IMR-90 (cell line): ENCODE measurements around the gene REN. TPM values are rescaled to one million over a fixed set of nuclear protein-coding genes. Genes with fewer than 3 reads are reported as not detected.

Experiments
- ATAC-seq: fragments of 200-7000 bp; cut with Tn5 transposase; 2 replicates; pipeline ENCODE4 v1.9.1; 2020; ENCODE audit warnings: low read depth, mild to moderate bottlenecking, moderate library complexity
- BruUV-seq: library from RNA; stranded (reverse); fragments of 400-500 nt; replicated peaks from 2 replicates; lab custom pipeline; 2021; lab: Mats Ljungman, UMichigan
- CTCF ChIA-PET: fragments of 300-600 bp; formaldehyde crosslinking; extraction: SDS; loops from one replicate; lab custom pipeline; 2021; ENCODE audit warnings: antibody characterized with exemption; lab: Yijun Ruan, JAX
- POLR2A ChIA-PET: fragments of 300-600 bp; sonication (Branson Sonifier 250); formaldehyde crosslinking; loops from one replicate; lab custom pipeline; 2022; ENCODE audit warnings: antibody characterized with exemption; ENCODE audit not compliant: unreplicated experiment; lab: Charles Lee
- DNase-seq: peaks from one replicate; pipeline ENCODE4 v3.0.0; 2013
- H2AFZ ChIP-seq: replicated peaks from 2 replicates; pipeline ENCODE3; 2013; ENCODE audit warnings: low read length, mild to moderate bottlenecking; ENCODE audit not compliant: poor library complexity
- H2AK5ac ChIP-seq: 2 replicates; pipeline ENCODE4 v1.6.1; 2013; ENCODE audit warnings: low read depth, low read length, inconsistent platforms
- H2AK9ac ChIP-seq: replicated peaks from 2 replicates; pipeline ENCODE3; 2013; ENCODE audit warnings: mild to moderate bottlenecking, low read depth, low read length, moderate library complexity; ENCODE audit not compliant: poor library complexity
- H2BK120ac ChIP-seq: 2 replicates; pipeline ENCODE4 v1.6.1; 2013; ENCODE audit warnings: low read depth, low read length, inconsistent platforms
- H2BK15ac ChIP-seq: 3 replicates; pipeline ENCODE4 v1.6.1; 2013; ENCODE audit warnings: low read depth, low read length, inconsistent platforms
- H2BK20ac ChIP-seq: 2 replicates; pipeline ENCODE4 v1.6.1; 2013; ENCODE audit warnings: low read depth, mild to moderate bottlenecking, inconsistent platforms, low read length, moderate library complexity
- H2BK5ac ChIP-seq: 2 replicates; pipeline ENCODE4 v1.6.1; 2013; ENCODE audit warnings: mild to moderate bottlenecking, low read depth, low read length, inconsistent platforms; ENCODE audit not compliant: poor library complexity, severe bottlenecking
- H3K14ac ChIP-seq: replicated peaks from 2 replicates; pipeline ENCODE4 v1.6.1; 2013; ENCODE audit warnings: low read depth, low read length, inconsistent platforms
- H3K18ac ChIP-seq: 2 replicates; pipeline ENCODE4 v1.6.1; 2013; ENCODE audit warnings: low read depth, low read length, control low read depth
- H3K23ac ChIP-seq: 2 replicates; pipeline ENCODE4 v1.6.1; 2013; ENCODE audit warnings: low read depth, low read length, inconsistent platforms
- H3K27ac ChIP-seq: 2 replicates; pipeline ENCODE4 v1.5.1; 2013; ENCODE audit warnings: mild to moderate bottlenecking, control low read depth, low read length; ENCODE audit not compliant: insufficient read depth
- H3K27me3 ChIP-seq: 2 replicates; pipeline ENCODE4 v1.6.1; 2013; ENCODE audit warnings: low read length; ENCODE audit not compliant: control insufficient read depth, insufficient read depth
- H3K36me3 ChIP-seq: 2 replicates; pipeline ENCODE4 v1.6.1; 2013; ENCODE audit warnings: low read length, mixed read lengths; ENCODE audit not compliant: control insufficient read depth, insufficient read depth
- H3K4ac ChIP-seq: 2 replicates; pipeline ENCODE4 v1.6.1; 2013; ENCODE audit warnings: low read depth, low read length, inconsistent platforms
- H3K4me1 ChIP-seq: 2 replicates; pipeline ENCODE4 v1.6.1; 2013; ENCODE audit warnings: low read length, mixed read lengths; ENCODE audit not compliant: control insufficient read depth, insufficient read depth
- H3K4me2 ChIP-seq: 2 replicates; pipeline ENCODE4 v1.6.1; 2013; ENCODE audit warnings: low read depth, mild to moderate bottlenecking, control low read depth, low read length, moderate library complexity
- H3K4me3 ChIP-seq: 2 replicates; pipeline ENCODE4 v1.5.1; 2013; ENCODE audit warnings: low read depth, mild to moderate bottlenecking, control low read depth, low read length, moderate library complexity; ENCODE audit not compliant: insufficient read depth
- H3K56ac ChIP-seq: 2 replicates; pipeline ENCODE4 v1.6.1; 2013; ENCODE audit warnings: low read length, inconsistent platforms; ENCODE audit not compliant: insufficient read depth; ENCODE audit errors: extremely low read depth
- H3K79me1 ChIP-seq, 2 experiments: 2 replicates each; pipeline ENCODE4 v1.6.1; 2013; ENCODE audit warnings: low read length in 2 of 2, inconsistent platforms in 1 of 2, low read depth in 1 of 2
- H3K9ac ChIP-seq: 2 replicates; pipeline ENCODE4 v1.6.1; 2013; ENCODE audit warnings: low read depth, low read length, control low read depth
- H3K9me1 ChIP-seq: 2 replicates; pipeline ENCODE4 v1.6.1; 2013; ENCODE audit warnings: low read length, inconsistent platforms; ENCODE audit not compliant: insufficient read depth
- H3K9me3 ChIP-seq: 2 replicates; pipeline ENCODE4 v1.6.1; 2013; ENCODE audit warnings: low read length; ENCODE audit not compliant: control insufficient read depth, insufficient read depth
- H4K20me1 ChIP-seq: 2 replicates; pipeline ENCODE4 v1.6.1; 2013; ENCODE audit warnings: low read length, inconsistent platforms; ENCODE audit not compliant: insufficient read depth
- H4K5ac ChIP-seq: 2 replicates; pipeline ENCODE4 v1.6.1; 2013; ENCODE audit warnings: mild to moderate bottlenecking, low read depth, low read length, control low read depth
- H4K8ac ChIP-seq, 2 experiments: 2 replicates each; pipeline ENCODE4 v1.6.1; 2013; ENCODE audit warnings: low read depth in 2 of 2, low read length in 2 of 2, control low read depth in 1 of 2, inconsistent platforms in 1 of 2
- H4K91ac ChIP-seq: 2 replicates; pipeline ENCODE4 v1.6.1; 2013; ENCODE audit warnings: low read depth, low read length, inconsistent platforms; ENCODE audit not compliant: insufficient read depth
- CHD1 ChIP-seq: IDR thresholded peaks from 2 replicates; pipeline ENCODE4 v1.6.1; 2012; ENCODE audit warnings: low read depth, low read length, improper control_type of control experiment
- MAZ ChIP-seq: IDR thresholded peaks from 2 replicates; pipeline ENCODE4 v1.6.1; 2012; ENCODE audit warnings: low read depth, mild to moderate bottlenecking, low read length, improper control_type of control experiment, moderate library complexity, borderline replicate concordance
- NFE2L2 ChIP-seq: fragments of 150-350 bp; IDR thresholded peaks from 2 replicates; pipeline ENCODE4 v1.6.1; 2016; ENCODE audit warnings: low read depth, mild to moderate bottlenecking, low read length
- POLR2A ChIP-seq: IDR thresholded peaks from 2 replicates; pipeline ENCODE4 v1.6.1; 2012; ENCODE audit warnings: mild to moderate bottlenecking, low read depth, low read length
- RAD21 ChIP-seq: IDR thresholded peaks from 2 replicates; pipeline ENCODE4 v1.6.1; 2012; ENCODE audit warnings: low read length, improper control_type of control experiment
- SMC3 ChIP-seq: fragments of 150-350 bp; IDR thresholded peaks from 2 replicates; pipeline ENCODE4 v1.6.1; 2016; ENCODE audit warnings: low read depth, mild to moderate bottlenecking, antibody characterized with exemption, low read length, moderate library complexity
- WGBS, 2 experiments: methylation state at CpG; one replicate each; pipeline versions ENCODE4 v1.1.5 to v1.1.7; 2013; ENCODE audit warnings: missing lambda C conversion rate in 2 of 2; ENCODE audit not compliant: insufficient read length in 1 of 2; ENCODE audit errors: extremely low coverage in 2 of 2; 5-methylcytosine and 5-hydroxymethylcytosine counted together
- dilution Hi-C: fragments of 300-500 bp; cut with HindIII; formaldehyde crosslinking; loops from one replicate; pipeline ENCODE4 v1.14.3; 2018; ENCODE audit warnings: low sequenced_read_pairs; ENCODE audit not compliant: unreplicated experiment
- in situ Hi-C: fragments of 300-500 bp; cut with MboI; formaldehyde crosslinking; loops from 3 replicates; pipeline ENCODE4 v1.14.3; 2019; ENCODE audit warnings: low sequenced_read_pairs, inconsistent platforms, mixed read lengths
- intact Hi-C: fragments of 100-400 bp; cut with micrococcal nuclease; formaldehyde crosslinking; loops from 2 replicates; pipeline ENCODE4 v1.10.0; 2022
- polyA plus RNA-seq, 3 experiments: library from polyadenylated mRNA; depleted of rRNA; stranded (reverse); fragments of >200 nt; gene quantifications; 2 replicates each; pipeline ENCODE4 v1.2.3, GENCODE V29; 2012; ENCODE audit warnings: low replicate concordance in 1 of 3
- total RNA-seq: library from RNA; depleted of rRNA; stranded (reverse); fragments of >200 nt; gene quantifications from 2 replicates; pipeline ENCODE4 v1.2.3, GENCODE V29; 2012
- TF ChIP-seq, protein P1 (sequence below): conservative IDR thresholded peaks from 2 replicates; pipeline ENCODE4 v1.5.1; 2012; ENCODE audit warnings: mild to moderate bottlenecking, low read depth, low read length, improper control_type of control experiment

REN gene
- total and polyA plus RNA-seq, 2 of the 4 experiments (the other 2 are of a cell fraction), result 0.54 to 1.2 TPM

- 0 out of 2 replicates have a peak overlapping the region, but pooled peaks have one; percentile 18 for H3K23ac ChIP-seq
- H3K9ac ChIP-seq, result no peak overlapping the region
- dilution Hi-C loops, result loop anchor here (25.0 kb wide), 1 partner anchor 267 kb away; the partner anchor contains the start of gene SNRPE
- H2BK120ac ChIP-seq, result peak overlapping the region; percentile 89
- peak overlapping the region; percentile 20 for H3K4me2 ChIP-seq
- H3K27ac ChIP-seq, result no peak overlapping the region
- H2AK5ac ChIP-seq, result peak overlapping the region; percentile 63
- H3K9me1 ChIP-seq, result peaks cover 14% of the 10 kb centered on the region
- H2AFZ ChIP-seq, result peak overlapping the region; percentile 89
- no peak overlapping the region for H2BK5ac ChIP-seq
- H3K14ac ChIP-seq, result peak overlapping the region; percentile 74; the same call in 1 of the 2 replicates
- H4K5ac ChIP-seq, result peak overlapping the region; percentile 1
- in situ Hi-C loops, result loop anchor here (5.0 kb wide), 1 partner anchor 257 kb away; no protein-coding TSS in a partner anchor
- no peak overlapping the region for H3K4me3 ChIP-seq
- H2AK9ac ChIP-seq, result peak overlapping the region; percentile 74
- peaks cover 19% of the 10 kb centered on the region for H3K4me1 ChIP-seq
- 54% methylated on average over 10 of the region's 29 CpGs; no CpG with 5 or more reads in 1 of the 2 experiments for WGBS, 2 experiments
- peak; percentile 73 for ATAC-seq
- TF ChIP-seq CHD1 (no peak), MAZ (peak; percentile 67; the same call in 1 of the 2 replicates), SMC3 (peak; percentile 84), NFE2L2 (no peak), RAD21 (peak; percentile 82), POLR2A (0 out of 2 replicates have a peak, but pooled peaks have one; percentile 25)
- TF ChIP-seq, protein P1, sequence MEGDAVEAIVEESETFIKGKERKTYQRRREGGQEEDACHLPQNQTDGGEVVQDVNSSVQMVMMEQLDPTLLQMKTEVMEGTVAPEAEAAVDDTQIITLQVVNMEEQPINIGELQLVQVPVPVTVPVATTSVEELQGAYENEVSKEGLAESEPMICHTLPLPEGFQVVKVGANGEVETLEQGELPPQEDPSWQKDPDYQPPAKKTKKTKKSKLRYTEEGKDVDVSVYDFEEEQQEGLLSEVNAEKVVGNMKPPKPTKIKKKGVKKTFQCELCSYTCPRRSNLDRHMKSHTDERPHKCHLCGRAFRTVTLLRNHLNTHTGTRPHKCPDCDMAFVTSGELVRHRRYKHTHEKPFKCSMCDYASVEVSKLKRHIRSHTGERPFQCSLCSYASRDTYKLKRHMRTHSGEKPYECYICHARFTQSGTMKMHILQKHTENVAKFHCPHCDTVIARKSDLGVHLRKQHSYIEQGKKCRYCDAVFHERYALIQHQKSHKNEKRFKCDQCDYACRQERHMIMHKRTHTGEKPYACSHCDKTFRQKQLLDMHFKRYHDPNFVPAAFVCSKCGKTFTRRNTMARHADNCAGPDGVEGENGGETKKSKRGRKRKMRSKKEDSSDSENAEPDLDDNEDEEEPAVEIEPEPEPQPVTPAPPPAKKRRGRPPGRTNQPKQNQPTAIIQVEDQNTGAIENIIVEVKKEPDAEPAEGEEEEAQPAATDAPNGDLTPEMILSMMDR, result peak; percentile 80
- intact Hi-C loops, result loop anchor here (2.0 kb wide), 1 partner anchor 268 kb away; the partner anchor contains the start of gene SNRPE
- no peaks in the 10 kb centered on the region for H4K20me1 ChIP-seq
- no peaks in the 10 kb centered on the region for H3K79me1 ChIP-seq
- peak overlapping the region; percentile 63 for H4K91ac ChIP-seq
- 0 out of 3 replicates have a peak overlapping the region, but pooled peaks have one; percentile 36 for H2BK15ac ChIP-seq
- POLR2A ChIA-PET, result no interaction called here
- no peak overlapping the region for H3K56ac ChIP-seq
- no peak overlapping the region for H3K18ac ChIP-seq
- no peaks in the 10 kb centered on the region for H3K27me3 ChIP-seq
- H4K8ac ChIP-seq, result peak overlapping the region; percentile 34 to 90; a peak in 3 of 4 replicates
- DNase-seq, result peak; percentile 61
- peak overlapping the region; percentile 75 for H3K4ac ChIP-seq
- peak overlapping the region; percentile 50 for H2BK20ac ChIP-seq
- H3K36me3 ChIP-seq, result peaks cover 5% of the 10 kb centered on the region
- CTCF ChIA-PET, result interaction anchor here (0.6 to 7.8 kb wide), 6 partner anchors 255 to 799 kb away, joined by 3 to 95 read pairs (median 5); no protein-coding TSS in a partner anchor
- no peaks in the 10 kb centered on the region for H3K9me3 ChIP-seq
- no TSS peak for BruUV-seq
Observed at GRCh38 chr1:204128964-204129896, 36.9 kb downstream of the REN start.
